HG03196 (cell line): ENCODE data around the gene HOXB5.

ENCODE experiments used
- ATAC-seq: cut with Tn5 transposase; IDR thresholded peaks from one replicate; pipeline ENCODE4 v1.9.1; 2021; ENCODE audit not compliant: unreplicated experiment

HOXB5 gene

GRCh38 chr17:48576479-48577309 is 16.9 kb downstream of the HOXB5 start:
- no peak for ATAC-seq

- no peak for ATAC-seq
Observed at GRCh38 chr17:48575673-48576478, 17.7 kb downstream of the HOXB5 start.

- no peak for ATAC-seq
Observed at GRCh38 chr17:48575066-48575582, 18.5 kb downstream of the HOXB5 start.

- no peak for ATAC-seq
Observed at GRCh38 chr17:48574505-48575065, 19.0 kb downstream of the HOXB5 start.

- no peak for ATAC-seq
Observed at GRCh38 chr17:48571826-48572417, 21.7 kb downstream of the HOXB5 start.

- no peak for ATAC-seq
Observed at GRCh38 chr17:48571024-48571818, 22.4 kb downstream of the HOXB5 start.

GRCh38 chr17:48570325-48571023 is 23.1 kb downstream of the HOXB5 start:
- no peak for ATAC-seq

- ATAC-seq, result no peak
Observed at GRCh38 chr17:48569674-48570324, 23.8 kb downstream of the HOXB5 start.

GRCh38 chr17:48569240-48569582 is 24.4 kb downstream of the HOXB5 start:
- ATAC-seq, result no peak

GRCh38 chr17:48568499-48569239 is 24.9 kb downstream of the HOXB5 start:
- ATAC-seq, result no peak

GRCh38 chr17:48567646-48568354 is 25.8 kb downstream of the HOXB5 start:
- ATAC-seq, result no peak

GRCh38 chr17:48567209-48567608 is 26.4 kb downstream of the HOXB5 start:
- no peak for ATAC-seq

GRCh38 chr17:48566717-48567116 is 26.9 kb downstream of the HOXB5 start:
- ATAC-seq, result no peak

GRCh38 chr17:48565925-48566710 is 27.5 kb downstream of the HOXB5 start:
- no peak for ATAC-seq

- ATAC-seq, result no peak
Observed at GRCh38 chr17:48565022-48565554, 28.5 kb downstream of the HOXB5 start.

GRCh38 chr17:48564188-48565021 is 29.2 kb downstream of the HOXB5 start:
- no peak for ATAC-seq
